Vagina (tissue), 2 donors: ENCODE data around the gene PMFBP1.

Experiments used
- POLR2A ChIP-seq, 2 donors: fragments of 450-650 bp; IDR thresholded peaks; one replicate each; pipeline ENCODE4 v1.6.1; 2017; ENCODE audit warnings: antibody characterized with exemption in 2 of 2, mild to moderate bottlenecking in 2 of 2, moderate library complexity in 2 of 2
- POLR2AphosphoS5 ChIP-seq, 2 donors: sonication (generic); formaldehyde crosslinking; IDR thresholded peaks; one replicate each; pipeline ENCODE4 v1.9.0; 2017; ENCODE audit warnings: antibody characterized with exemption in 2 of 2, mild to moderate bottlenecking in 2 of 2, low read depth in 1 of 2; ENCODE audit not compliant: insufficient read depth in 1 of 2
- TF ChIP-seq, protein P1 (sequence below), 3 experiments: fragments of 450-650 bp in 2 of 3; fragments of 200-600 bp in 1 of 3; sonication (generic) in 1 of 3; IDR thresholded peaks; one replicate each; pipeline ENCODE4 v1.5.1; 2017 to 2019; ENCODE audit warnings: antibody characterized with exemption in 3 of 3, mild to moderate bottlenecking in 2 of 3, moderate library complexity in 2 of 3

DNA sequence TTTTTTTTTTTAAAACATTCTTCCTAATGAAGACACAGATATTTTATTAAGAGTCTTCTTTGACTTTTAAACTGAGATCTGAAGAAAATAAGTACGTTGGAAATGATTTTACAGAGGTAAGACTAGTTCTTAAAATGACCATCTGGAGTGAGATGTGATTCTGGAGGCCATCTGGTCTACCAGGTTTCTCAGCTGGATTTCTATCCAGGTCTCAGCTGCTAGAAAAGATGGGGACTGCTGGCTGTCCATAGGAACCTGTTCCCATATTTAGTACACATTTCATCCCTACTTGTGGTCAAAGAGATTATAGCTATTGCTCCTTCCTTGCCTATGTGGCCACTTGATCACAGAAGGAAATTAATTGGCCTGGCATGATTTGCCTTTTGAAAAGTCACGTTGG is 12.2 kb downstream of the PMFBP1 start:
- TF ChIP-seq POLR2A (IDR thresholded peaks at IDR 0.05): no peak
- TF ChIP-seq, protein P1, sequence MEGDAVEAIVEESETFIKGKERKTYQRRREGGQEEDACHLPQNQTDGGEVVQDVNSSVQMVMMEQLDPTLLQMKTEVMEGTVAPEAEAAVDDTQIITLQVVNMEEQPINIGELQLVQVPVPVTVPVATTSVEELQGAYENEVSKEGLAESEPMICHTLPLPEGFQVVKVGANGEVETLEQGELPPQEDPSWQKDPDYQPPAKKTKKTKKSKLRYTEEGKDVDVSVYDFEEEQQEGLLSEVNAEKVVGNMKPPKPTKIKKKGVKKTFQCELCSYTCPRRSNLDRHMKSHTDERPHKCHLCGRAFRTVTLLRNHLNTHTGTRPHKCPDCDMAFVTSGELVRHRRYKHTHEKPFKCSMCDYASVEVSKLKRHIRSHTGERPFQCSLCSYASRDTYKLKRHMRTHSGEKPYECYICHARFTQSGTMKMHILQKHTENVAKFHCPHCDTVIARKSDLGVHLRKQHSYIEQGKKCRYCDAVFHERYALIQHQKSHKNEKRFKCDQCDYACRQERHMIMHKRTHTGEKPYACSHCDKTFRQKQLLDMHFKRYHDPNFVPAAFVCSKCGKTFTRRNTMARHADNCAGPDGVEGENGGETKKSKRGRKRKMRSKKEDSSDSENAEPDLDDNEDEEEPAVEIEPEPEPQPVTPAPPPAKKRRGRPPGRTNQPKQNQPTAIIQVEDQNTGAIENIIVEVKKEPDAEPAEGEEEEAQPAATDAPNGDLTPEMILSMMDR (IDR thresholded peaks at IDR 0.05): no peak
- TF ChIP-seq POLR2AphosphoS5 (IDR thresholded peaks at IDR 0.05; ENCODE audit: insufficient read depth in 1 of 2, low read depth in 1 of 2): no peak
